SK-N-SH (cell line): ENCODE results near the gene MYL12B. TPM values are rescaled to one million over a fixed set of nuclear protein-coding genes. Genes with fewer than 3 reads are reported as not detected.

Source experiments
- CTCF ChIA-PET: fragments of 300-600, 350-600 bp; formaldehyde crosslinking; extraction: SDS; loops from one replicate; lab custom pipeline; 2021; lab: Yijun Ruan, JAX
- POLR2A ChIA-PET: fragments of 350-600 bp; sonication (Branson Sonifier 250); formaldehyde crosslinking; extraction: SDS; loops from one replicate; lab custom pipeline; 2020; ENCODE audit warnings: antibody characterized with exemption, inconsistent platforms; lab: Yijun Ruan, JAX
- DNase-seq: peaks from one replicate; pipeline ENCODE4 v3.0.0; 2012
- H2AFZ ChIP-seq: fragments of 200-600 bp; sonication (generic); 2 replicates; pipeline ENCODE4 v1.8.1; 2016; ENCODE audit warnings: antibody characterized with exemption, mild to moderate bottlenecking, low read depth
- H3F3A ChIP-seq: fragments of 200-600 bp; sonication (generic); replicated peaks from 2 replicates; pipeline ENCODE3; 2016; ENCODE audit warnings: antibody characterized with exemption, mild to moderate bottlenecking; ENCODE audit not compliant: insufficient read depth
- H3K27ac ChIP-seq, 2 experiments: fragments of 200-500 bp in 1 of 2; fragments of 200-600 bp in 1 of 2; sonication (Bioruptor generic) in 1 of 2; sonication (generic), shearing (Covaris generic) in 1 of 2; 2 replicates each; pipeline versions ENCODE4 v1.5.1 to v1.6.1; 2014 to 2016; ENCODE audit warnings: low read depth in 2 of 2, inconsistent platforms in 1 of 2, low read length in 1 of 2, mild to moderate bottlenecking in 1 of 2, mixed read lengths in 1 of 2
- H3K27me3 ChIP-seq: fragments of 200-600 bp; sonication (generic), shearing (Covaris generic); 2 replicates; pipeline ENCODE4 v1.6.1; 2016; ENCODE audit warnings: mixed run types; ENCODE audit not compliant: insufficient read depth
- H3K36me3 ChIP-seq, 2 experiments: fragments of 200-500 bp in 1 of 2; fragments of 200-600 bp in 1 of 2; sonication (Bioruptor generic) in 1 of 2; sonication (generic) in 1 of 2; replicated peaks in 1 of 2; 2 replicates each; pipeline versions ENCODE3 to v1.5.1; 2014 to 2016; ENCODE audit warnings: low read length in 1 of 2, mild to moderate bottlenecking in 1 of 2; ENCODE audit not compliant: insufficient read depth in 2 of 2, control insufficient read depth in 1 of 2
- H3K4me1 ChIP-seq, 2 experiments: fragments of 200-500 bp in 1 of 2; fragments of 200-600 bp in 1 of 2; sonication (Bioruptor generic) in 1 of 2; sonication (generic), shearing (Covaris generic) in 1 of 2; 2 replicates each; pipeline versions ENCODE4 v1.5.1 to v1.6.1; 2014 to 2016; ENCODE audit warnings: low read depth in 1 of 2, low read length in 1 of 2, mixed run types in 1 of 2; ENCODE audit not compliant: insufficient read depth in 2 of 2, control insufficient read depth in 1 of 2
- H3K4me2 ChIP-seq: fragments of 200-600 bp; sonication (generic), shearing (Covaris generic); 2 replicates; pipeline ENCODE4 v1.6.1; 2017; ENCODE audit warnings: mixed run types
- H3K4me3 ChIP-seq, 2 experiments: fragments of 200-500 bp in 1 of 2; fragments of 200-600 bp in 1 of 2; sonication (Bioruptor generic) in 1 of 2; sonication (generic), shearing (Covaris generic) in 1 of 2; 2 replicates each; pipeline versions ENCODE4 v1.5.1 to v1.8.1; 2014 to 2016; ENCODE audit warnings: low read depth in 2 of 2, inconsistent platforms in 1 of 2, low read length in 1 of 2, mild to moderate bottlenecking in 1 of 2, mixed read lengths in 1 of 2, moderate library complexity in 1 of 2
- H3K79me2 ChIP-seq: fragments of 200-600 bp; sonication (generic); 2 replicates; pipeline ENCODE4 v1.8.1; 2017; ENCODE audit warnings: mild to moderate bottlenecking; ENCODE audit not compliant: insufficient read depth
- H3K9ac ChIP-seq: fragments of 200-600 bp; sonication (generic); 2 replicates; pipeline ENCODE4 v1.6.1; 2017; ENCODE audit warnings: mixed run types
- H3K9me2 ChIP-seq: fragments of 200-600 bp; sonication (generic); 2 replicates; pipeline ENCODE4 v1.6.1; 2017; ENCODE audit warnings: mixed run types
- H3K9me3 ChIP-seq: fragments of 200-600 bp; sonication (generic); 2 replicates; pipeline ENCODE4 v1.6.1; 2017; ENCODE audit warnings: mixed run types, mild to moderate bottlenecking, moderate library complexity
- H4K20me1 ChIP-seq: fragments of 200-600 bp; sonication (generic); 2 replicates; pipeline ENCODE4 v1.6.1; 2017; ENCODE audit warnings: mild to moderate bottlenecking, mixed run types; ENCODE audit not compliant: insufficient read depth
- CHD2 ChIP-seq: fragments of 150-350 bp; IDR thresholded peaks from 2 replicates; pipeline ENCODE4 v1.6.1; 2018; ENCODE audit warnings: low read length; ENCODE audit not compliant: partially characterized antibody
- EZH2phosphoT487 ChIP-seq: fragments of 200-600 bp; sonication (generic); IDR thresholded peaks from 2 replicates; pipeline ENCODE4 v1.6.1; 2017; ENCODE audit warnings: low read depth, mixed run types, mild to moderate bottlenecking, antibody characterized with exemption, moderate library complexity, borderline replicate concordance
- GABPA ChIP-seq: IDR thresholded peaks from 2 replicates; pipeline ENCODE4 v1.4.0; 2012; ENCODE audit warnings: low read depth, mild to moderate bottlenecking
- GATA2 ChIP-seq: sonication (generic); formaldehyde crosslinking; IDR thresholded peaks from 2 replicates; pipeline ENCODE4 v1.5.0; 2020; ENCODE audit warnings: mild to moderate bottlenecking, missing genetic modification reagents
- IRF3 ChIP-seq: fragments of 150-350 bp; IDR thresholded peaks from 2 replicates; pipeline ENCODE4 v1.6.1; 2016; ENCODE audit warnings: mild to moderate bottlenecking, low read depth, low read length
- JUND ChIP-seq: IDR thresholded peaks from 2 replicates; pipeline ENCODE4 v1.4.0; 2012
- MAX ChIP-seq: IDR thresholded peaks from 2 replicates; pipeline ENCODE4 v1.4.0; 2012; ENCODE audit warnings: low read depth
- MXI1 ChIP-seq: IDR thresholded peaks from 2 replicates; pipeline ENCODE4 v1.6.1; 2012; ENCODE audit warnings: mild to moderate bottlenecking, low read depth, low read length, improper control_type of control experiment
- NFIC ChIP-seq: IDR thresholded peaks from 2 replicates; pipeline ENCODE4 v1.4.0; 2012; ENCODE audit warnings: borderline replicate concordance
- NRF1 ChIP-seq: IDR thresholded peaks from 2 replicates; pipeline ENCODE4 v1.6.1; 2012; ENCODE audit warnings: low read depth, mild to moderate bottlenecking, low read length
- POLR2AphosphoS5 ChIP-seq: IDR thresholded peaks from 2 replicates; pipeline ENCODE4 v1.6.1; 2012; ENCODE audit warnings: low read depth, low read length
- RAD21 ChIP-seq: IDR thresholded peaks from 2 replicates; pipeline ENCODE4 v1.6.1; 2012; ENCODE audit warnings: mild to moderate bottlenecking, low read length
- REST ChIP-seq: IDR thresholded peaks from 2 replicates; pipeline ENCODE4 v1.6.1; 2012; ENCODE audit warnings: mild to moderate bottlenecking, low read depth, low read length, moderate library complexity
- RXRA ChIP-seq: IDR thresholded peaks from 2 replicates; pipeline ENCODE4 v1.4.0; 2012; ENCODE audit warnings: low read depth, mild to moderate bottlenecking, borderline replicate concordance
- SIN3A ChIP-seq: IDR thresholded peaks from 2 replicates; pipeline ENCODE4 v1.6.1; 2012; ENCODE audit warnings: low read depth, mild to moderate bottlenecking, low read length, moderate library complexity, borderline replicate concordance
- SMC3 ChIP-seq: IDR thresholded peaks from 2 replicates; pipeline ENCODE4 v1.6.1; 2012; ENCODE audit warnings: low read depth, low read length, improper control_type of control experiment
- TAF1 ChIP-seq: IDR thresholded peaks from 2 replicates; pipeline ENCODE4 v1.6.1; 2012; ENCODE audit warnings: low read depth, mild to moderate bottlenecking, low read length, moderate library complexity, borderline replicate concordance
- TCF12 ChIP-seq: IDR thresholded peaks from 2 replicates; pipeline ENCODE4 v1.4.0; 2012
- ZBTB33 ChIP-seq: IDR thresholded peaks from 2 replicates; pipeline ENCODE4 v1.4.0; 2012; ENCODE audit warnings: low read depth, borderline replicate concordance
- WGBS: methylation state at CpG from one replicate; pipeline ENCODE4 v1.1.6; 2017; ENCODE audit warnings: low lambda C conversion rate; 5-methylcytosine and 5-hydroxymethylcytosine counted together
- polyA plus RNA-seq, 3 experiments: library from polyadenylated mRNA; depleted of rRNA; stranded (reverse); fragments of >200 nt; gene quantifications; 2 replicates each; pipeline ENCODE4 v1.2.3, GENCODE V29; 2012
- TF ChIP-seq, protein P1 (sequence below): fragments of 150-350 bp; IDR thresholded peaks from 2 replicates; pipeline ENCODE4 v1.6.1; 2017; ENCODE audit warnings: antibody characterized with exemption, low read length, low read depth, borderline replicate concordance
- TF ChIP-seq, protein P2 (sequence below): IDR thresholded peaks from 2 replicates; pipeline ENCODE4; 2012

MYL12B gene
- polyA plus RNA-seq, 1 of the 3 experiments (the other 2 are of a cell fraction), result 555 TPM

- TF ChIP-seq REST (no peak), GATA2 (CRISPR knock-in tag) (no peak), NFIC (0 out of 2 replicates have a peak, but pooled peaks have one; percentile 6), MXI1 (no peak), TCF12 (peak; percentile 94), RXRA (no peak), JUND (no peak), POLR2AphosphoS5 (peak; percentile 69)
Observed at GRCh38 chr18:3212657-3213056, 49.3 kb upstream of the MYL12B start (continued).

- H3F3A ChIP-seq, result no peaks in the 10 kb centered on the region
- H3K4me1 ChIP-seq, result peaks cover 7% of the 10 kb centered on the region in 2 experiments; a peak in 3 of 4 replicates
- ChIA-PET POLR2A (no interaction called here), CTCF (interaction anchor here (0.7 to 1.5 kb wide), 3 partner anchors 8 to 33 kb away, joined by 3 to 4 read pairs (median 3); no protein-coding TSS in a partner anchor)
- no peaks in the 10 kb centered on the region for H3K36me3 ChIP-seq
- H3K9me2 ChIP-seq, result no peaks in the 10 kb centered on the region
- DNase-seq, result peak; percentile 16
- no peak overlapping the region for H2AFZ ChIP-seq
- H3K27ac ChIP-seq, result no peak overlapping the region; a peak in 1 of 4 replicates
- WGBS, result 63% methylated on average over 6 of the region's 6 CpGs
- H3K4me3 ChIP-seq, result no peak overlapping the region
- no peaks in the 10 kb centered on the region for H3K27me3 ChIP-seq
- no peaks in the 10 kb centered on the region for H4K20me1 ChIP-seq
- no peak overlapping the region for H3K4me2 ChIP-seq
- no peaks in the 10 kb centered on the region for H3K79me2 ChIP-seq
- no peaks in the 10 kb centered on the region for H3K9me3 ChIP-seq
- no peak overlapping the region for H3K9ac ChIP-seq
- TF ChIP-seq SMC3 (no peak), TAF1 (no peak), IRF3 (no peak), SIN3A (no peak), CHD2 (no peak), GABPA (no peak), TCF12 (no peak), NFIC (no peak), MAX (no peak), RAD21 (no peak), EZH2phosphoT487 (no peak), ZBTB33 (no peak), NRF1 (no peak)
- TF ChIP-seq, protein P1, sequence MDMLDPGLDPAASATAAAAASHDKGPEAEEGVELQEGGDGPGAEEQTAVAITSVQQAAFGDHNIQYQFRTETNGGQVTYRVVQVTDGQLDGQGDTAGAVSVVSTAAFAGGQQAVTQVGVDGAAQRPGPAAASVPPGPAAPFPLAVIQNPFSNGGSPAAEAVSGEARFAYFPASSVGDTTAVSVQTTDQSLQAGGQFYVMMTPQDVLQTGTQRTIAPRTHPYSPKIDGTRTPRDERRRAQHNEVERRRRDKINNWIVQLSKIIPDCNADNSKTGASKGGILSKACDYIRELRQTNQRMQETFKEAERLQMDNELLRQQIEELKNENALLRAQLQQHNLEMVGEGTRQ, result no peak
- TF ChIP-seq, protein P2, sequence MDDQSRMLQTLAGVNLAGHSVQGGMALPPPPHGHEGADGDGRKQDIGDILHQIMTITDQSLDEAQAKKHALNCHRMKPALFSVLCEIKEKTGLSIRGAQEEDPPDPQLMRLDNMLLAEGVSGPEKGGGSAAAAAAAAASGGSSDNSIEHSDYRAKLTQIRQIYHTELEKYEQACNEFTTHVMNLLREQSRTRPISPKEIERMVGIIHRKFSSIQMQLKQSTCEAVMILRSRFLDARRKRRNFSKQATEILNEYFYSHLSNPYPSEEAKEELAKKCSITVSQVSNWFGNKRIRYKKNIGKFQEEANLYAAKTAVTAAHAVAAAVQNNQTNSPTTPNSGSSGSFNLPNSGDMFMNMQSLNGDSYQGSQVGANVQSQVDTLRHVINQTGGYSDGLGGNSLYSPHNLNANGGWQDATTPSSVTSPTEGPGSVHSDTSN, result no peak
Observed at GRCh38 chr18:3213300-3214059, 48.5 kb upstream of the MYL12B start.
